ENCODE measurements around the gene GIGYF2. TPM values are rescaled to one million over a fixed set of nuclear protein-coding genes. Genes with fewer than 3 reads are reported as not detected.
A peak's percentile ranks its signal among the peaks of the same experiment; 100 is the strongest.

The GIGYF2 gene
- total and polyA plus RNA-seq, 2 donors from 2014 or later: 13.5 to 79.8 TPM

DNA sequence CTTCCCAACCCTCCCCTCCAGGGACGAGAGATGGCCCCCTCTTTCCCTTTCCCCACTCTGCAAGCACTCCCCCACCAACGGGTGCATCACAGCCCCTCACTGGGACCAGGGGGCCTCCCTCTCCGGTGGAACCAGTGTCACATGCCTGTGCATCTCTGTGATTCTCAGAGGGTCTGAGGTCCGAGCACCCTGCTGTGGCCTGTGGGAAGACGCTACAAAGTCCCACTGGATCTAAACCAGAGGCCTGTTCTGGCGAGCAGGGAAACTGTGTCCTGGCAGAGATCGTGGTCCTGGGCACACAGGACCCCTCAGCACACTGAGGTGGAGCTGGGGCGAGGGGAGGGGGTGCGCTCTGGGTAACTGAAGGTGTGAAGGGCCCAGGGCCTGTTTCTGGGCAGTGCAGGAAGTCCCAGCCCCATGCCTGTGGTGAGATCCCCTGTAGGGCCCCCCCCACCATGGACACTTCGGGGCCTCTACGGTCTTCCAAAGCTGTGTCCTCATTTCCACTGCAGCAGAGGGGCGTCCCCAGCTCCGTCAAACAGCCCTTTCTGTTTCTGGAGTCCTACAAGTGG, 180.9 kb downstream of the GIGYF2 start:
- DNase-seq: peak in 2 of 5 donors; percentile 33 to 70
- TF ChIP-seq, protein P1, sequence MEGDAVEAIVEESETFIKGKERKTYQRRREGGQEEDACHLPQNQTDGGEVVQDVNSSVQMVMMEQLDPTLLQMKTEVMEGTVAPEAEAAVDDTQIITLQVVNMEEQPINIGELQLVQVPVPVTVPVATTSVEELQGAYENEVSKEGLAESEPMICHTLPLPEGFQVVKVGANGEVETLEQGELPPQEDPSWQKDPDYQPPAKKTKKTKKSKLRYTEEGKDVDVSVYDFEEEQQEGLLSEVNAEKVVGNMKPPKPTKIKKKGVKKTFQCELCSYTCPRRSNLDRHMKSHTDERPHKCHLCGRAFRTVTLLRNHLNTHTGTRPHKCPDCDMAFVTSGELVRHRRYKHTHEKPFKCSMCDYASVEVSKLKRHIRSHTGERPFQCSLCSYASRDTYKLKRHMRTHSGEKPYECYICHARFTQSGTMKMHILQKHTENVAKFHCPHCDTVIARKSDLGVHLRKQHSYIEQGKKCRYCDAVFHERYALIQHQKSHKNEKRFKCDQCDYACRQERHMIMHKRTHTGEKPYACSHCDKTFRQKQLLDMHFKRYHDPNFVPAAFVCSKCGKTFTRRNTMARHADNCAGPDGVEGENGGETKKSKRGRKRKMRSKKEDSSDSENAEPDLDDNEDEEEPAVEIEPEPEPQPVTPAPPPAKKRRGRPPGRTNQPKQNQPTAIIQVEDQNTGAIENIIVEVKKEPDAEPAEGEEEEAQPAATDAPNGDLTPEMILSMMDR (IDR thresholded peaks at IDR 0.05; ENCODE audit: borderline replicate concordance, extremely low read depth, insufficient read depth): no peak
- no peak for FAIRE-seq
- Histone ChIP-seq H3K4me1 (ENCODE audit: control insufficient read depth in 2 of 3, insufficient read depth in 2 of 3, low read depth in 1 of 3, low read length in 3 of 3) (peaks cover 0 to 2% (median 0%) of the 10 kb centered on the region in 3 donors), H3K27ac (ENCODE audit: low read depth in 2 of 2, low read length in 2 of 2) (no peak overlapping the region), H3K27me3 (ENCODE audit: control insufficient read depth, insufficient read depth, low read length) (no peaks in the 10 kb centered on the region), H3K9me3 (ENCODE audit: control insufficient read depth in 2 of 3, insufficient read depth in 1 of 3, low read length in 3 of 3) (no peaks in the 10 kb centered on the region), H3K36me3 (ENCODE audit: control insufficient read depth in 2 of 3, insufficient read depth in 3 of 3, low read length in 3 of 3) (no peaks in the 10 kb centered on the region), H3K9ac (ENCODE audit: low read length in 3 of 3) (no peak overlapping the region), H3K4me3 (ENCODE audit: low read length in 3 of 3) (no peak overlapping the region)
- intact Hi-C loops (cut with DNase I): no loop called here

DNA sequence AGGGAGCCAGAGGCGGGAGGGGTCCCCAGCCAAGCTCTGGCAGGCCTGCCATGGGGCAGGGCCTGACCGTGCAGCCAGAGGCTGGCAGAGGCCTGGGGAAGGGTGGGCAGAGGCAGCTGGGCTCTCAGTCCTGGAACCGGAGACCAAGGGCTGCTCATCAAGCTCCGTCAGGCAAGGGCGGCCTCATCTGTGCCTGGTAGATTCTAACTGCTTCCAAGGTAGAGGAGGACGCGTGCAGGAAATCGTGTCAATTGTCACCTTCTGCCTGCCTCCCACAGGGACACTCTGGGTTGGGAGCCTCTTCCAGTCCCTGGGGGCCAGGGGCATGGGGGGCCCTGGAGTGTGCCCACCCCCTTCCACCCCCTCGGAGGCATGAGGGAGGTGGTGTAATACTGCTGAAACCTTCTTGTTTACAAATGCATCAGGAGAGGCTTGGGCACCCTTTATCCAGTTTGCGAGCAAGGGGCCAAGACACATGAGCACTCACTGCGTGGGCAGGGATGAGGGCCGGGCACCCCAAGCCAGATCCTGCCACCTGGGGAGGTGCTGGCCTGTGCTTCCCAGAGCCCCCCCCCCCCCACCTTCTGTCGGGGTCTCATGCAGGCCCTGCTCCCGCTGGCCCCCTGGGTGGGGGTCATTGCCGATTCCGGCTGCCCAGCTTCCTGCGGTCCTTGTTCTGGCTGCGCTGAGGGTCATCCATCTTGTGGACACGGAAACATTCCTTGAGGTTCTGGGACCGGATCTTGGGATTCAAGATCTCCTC, 181.9 kb downstream of the GIGYF2 start:
- peak in 2 of 5 donors; percentile 48 to 61 for DNase-seq

DNA sequence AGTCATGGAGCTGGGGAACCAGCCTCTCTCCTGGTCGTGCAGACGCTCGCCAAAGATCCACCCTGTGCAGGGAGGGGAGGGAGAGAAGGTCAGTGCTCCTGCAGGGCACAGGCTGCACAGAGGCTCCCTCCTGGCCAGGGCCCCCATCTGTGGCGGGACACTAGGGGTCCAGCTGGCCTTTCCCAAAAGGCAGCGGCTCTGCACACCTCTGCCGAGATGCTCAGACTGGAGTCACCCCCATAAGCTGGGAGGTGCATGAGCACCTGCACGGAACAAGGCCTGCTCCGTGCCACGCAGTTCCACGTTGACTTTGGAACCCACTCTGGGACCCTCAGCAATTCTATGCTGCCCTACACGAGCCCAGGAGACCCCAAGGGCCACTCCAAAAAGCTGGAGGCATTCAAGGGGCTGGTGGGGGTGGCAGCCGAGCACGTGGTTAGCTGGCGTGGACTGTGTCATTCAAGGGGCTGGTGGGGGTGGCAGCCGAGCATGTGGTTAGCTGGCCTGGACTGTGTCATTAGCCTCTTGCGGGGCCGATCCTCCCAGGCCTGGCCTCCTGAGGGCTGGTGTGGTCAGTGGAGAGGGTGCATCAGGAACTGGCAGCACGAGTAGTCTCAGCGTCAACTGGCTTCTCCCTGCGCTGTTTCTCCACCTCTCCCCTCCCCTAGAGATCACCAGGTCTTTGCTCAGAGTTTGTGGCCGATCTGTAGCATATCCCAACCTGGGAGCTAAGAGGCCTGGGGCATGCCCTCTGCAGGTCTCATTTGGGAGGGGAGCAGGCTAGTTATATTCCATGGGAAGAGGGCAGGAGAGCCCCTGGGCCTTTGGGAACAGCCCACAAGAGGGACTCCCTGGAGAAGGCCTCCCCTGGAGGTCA, 182.7 kb downstream of the GIGYF2 start:
- H3K27ac ChIP-seq (ENCODE audit: low read depth in 2 of 2, low read length in 2 of 2): no peak overlapping the region
- no peaks in the 10 kb centered on the region for H3K27me3 ChIP-seq (ENCODE audit: control insufficient read depth, insufficient read depth, low read length)
- H3K36me3 ChIP-seq (ENCODE audit: control insufficient read depth in 2 of 3, insufficient read depth in 3 of 3, low read length in 3 of 3): no peaks in the 10 kb centered on the region
- TF ChIP-seq, protein P1 (IDR thresholded peaks at IDR 0.05; ENCODE audit: borderline replicate concordance, extremely low read depth, insufficient read depth): no peak
- peaks cover 0 to 2% (median 0%) of the 10 kb centered on the region in 3 donors for H3K4me1 ChIP-seq (ENCODE audit: control insufficient read depth in 2 of 3, insufficient read depth in 2 of 3, low read depth in 1 of 3, low read length in 3 of 3)
- no peaks in the 10 kb centered on the region for H3K9me3 ChIP-seq (ENCODE audit: control insufficient read depth in 2 of 3, insufficient read depth in 1 of 3, low read length in 3 of 3)
- FAIRE-seq: no peak
- no peak overlapping the region for H3K4me3 ChIP-seq (ENCODE audit: low read length in 3 of 3)
- intact Hi-C loops (cut with DNase I): no loop called here
- DNase-seq: peak in 1 of 5 donors; percentile 62
- H3K9ac ChIP-seq (ENCODE audit: low read length in 3 of 3): no peak overlapping the region

More for the DNA sequence above, 181.9 kb downstream of the GIGYF2 start:
- H3K4me3 ChIP-seq (ENCODE audit: low read length in 3 of 3): no peak overlapping the region
- peaks cover 0 to 2% (median 0%) of the 10 kb centered on the region in 3 donors for H3K4me1 ChIP-seq (ENCODE audit: control insufficient read depth in 2 of 3, insufficient read depth in 2 of 3, low read depth in 1 of 3, low read length in 3 of 3)
- intact Hi-C loops (cut with DNase I): no loop called here
- no peak overlapping the region for H3K27ac ChIP-seq (ENCODE audit: low read depth in 2 of 2, low read length in 2 of 2)
- H3K9me3 ChIP-seq (ENCODE audit: control insufficient read depth in 2 of 3, insufficient read depth in 1 of 3, low read length in 3 of 3): no peaks in the 10 kb centered on the region
- FAIRE-seq: no peak
- H3K9ac ChIP-seq (ENCODE audit: low read length in 3 of 3): no peak overlapping the region
- no peaks in the 10 kb centered on the region for H3K36me3 ChIP-seq (ENCODE audit: control insufficient read depth in 2 of 3, insufficient read depth in 3 of 3, low read length in 3 of 3)
- TF ChIP-seq, protein P1 (IDR thresholded peaks at IDR 0.05; ENCODE audit: borderline replicate concordance, extremely low read depth, insufficient read depth): no peak
- H3K27me3 ChIP-seq (ENCODE audit: control insufficient read depth, insufficient read depth, low read length): no peaks in the 10 kb centered on the region
